Stimulated activated CD8-positive, alpha-beta memory T cell treated with anti-CD3 and anti-CD28 coated beads, Interleukin-4, amount 100 ng/mL, for 24 hours (primary cell): ENCODE measurements around the gene SPATS2L.
A peak's percentile ranks its signal among the peaks of the same experiment; 100 is the strongest.

Source experiments
- DNase-seq: peaks from one replicate; pipeline ENCODE4 v3.0.0-alpha.2; 2020; ENCODE audit warnings: low read depth

Gene SPATS2L

DNA sequence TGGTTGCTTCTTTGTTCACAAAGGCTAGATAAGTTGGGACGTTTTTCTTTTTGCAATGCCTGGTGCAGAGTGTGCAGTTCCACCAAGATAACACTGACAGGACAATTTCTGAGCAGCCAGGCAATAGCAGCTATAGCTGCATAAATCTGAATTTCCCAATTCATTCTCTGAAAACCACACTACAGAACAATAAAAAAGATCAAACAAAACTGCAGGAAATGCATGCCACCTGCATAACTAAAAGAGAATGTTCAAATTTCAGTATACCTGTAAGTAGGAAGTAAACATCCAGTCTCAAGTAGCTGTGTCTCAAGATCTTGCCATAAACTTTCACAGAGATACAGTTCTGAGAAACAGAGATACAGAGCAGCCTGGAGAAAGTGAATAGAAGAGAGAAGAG is 208.7 kb downstream of the SPATS2L start:
- DNase-seq, result no peak

- DNase-seq, result no peak
Measured at GRCh38 chr2:200523158-200523557, 216.7 kb downstream of the SPATS2L start.

DNA sequence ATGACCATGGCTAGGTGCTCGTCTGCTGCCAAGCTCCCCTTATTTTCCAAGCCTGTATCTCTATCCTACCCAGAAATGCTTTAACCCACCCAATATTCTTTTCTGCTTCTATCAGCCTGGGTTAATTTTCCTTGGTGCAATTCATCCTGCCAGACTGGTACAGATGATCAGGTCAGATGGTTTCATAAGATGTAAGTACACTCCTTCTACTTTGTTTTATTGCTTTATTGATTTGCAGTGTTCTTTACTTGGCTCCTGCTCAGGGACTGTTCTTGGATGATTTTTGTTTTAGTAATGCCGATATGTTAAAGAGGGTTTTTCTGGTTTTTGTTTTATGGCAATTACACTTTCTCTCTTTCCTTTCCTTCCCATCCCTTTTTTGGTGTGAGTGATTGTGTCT is 217.1 kb downstream of the SPATS2L start:
- no peak for DNase-seq

DNA sequence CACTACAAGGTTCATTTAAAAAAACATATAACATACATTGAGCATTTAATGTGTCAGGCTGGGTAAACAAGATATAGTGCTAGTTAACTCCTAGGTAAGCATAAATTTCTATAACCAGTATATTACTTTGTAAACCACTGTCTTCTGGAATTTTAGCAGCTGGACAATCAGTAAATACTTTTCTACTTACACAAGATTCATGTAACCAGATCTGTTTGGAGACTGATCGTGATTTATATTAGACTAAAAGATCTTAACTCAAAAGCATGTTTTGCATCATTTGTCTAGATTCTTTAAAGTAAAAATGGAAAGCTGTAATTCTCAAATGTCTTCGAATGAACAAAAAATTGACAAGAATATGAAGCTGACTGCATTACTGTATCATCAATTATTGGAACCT is 218.6 kb downstream of the SPATS2L start:
- DNase-seq, result no peak

GRCh38 chr2:200525551-200525881 is 219.0 kb downstream of the SPATS2L start:
- DNase-seq, result no peak

GRCh38 chr2:200525882-200526651 is 219.6 kb downstream of the SPATS2L start, which contains the start of gene SGO2:
SGO2 (plus strand) TSS chr2:200526207; CDS start chr2:200532976, 6,769 bp downstream.
- DNase-seq, result peak; percentile 96

- no peak for DNase-seq
Measured at GRCh38 chr2:200528228-200528627, 221.7 kb downstream of the SPATS2L start.
